NCI-H524 treated with DMSO at 0.1 percent for 48 hours (cell line): ENCODE data around the gene TMEM167B.
A peak's percentile ranks its signal among the peaks of the same experiment; 100 is the strongest.
"Not testable (repeated sequence)": the region's sequence is repeated elsewhere in the genome, so short reads cannot be mapped to it uniquely, and the experiment has no call there.

ENCODE experiments used
- DNase-seq: peaks from one replicate; lab custom pipeline; 2025; lab: John Stamatoyannopoulos, UW

The TMEM167B gene

DNA sequence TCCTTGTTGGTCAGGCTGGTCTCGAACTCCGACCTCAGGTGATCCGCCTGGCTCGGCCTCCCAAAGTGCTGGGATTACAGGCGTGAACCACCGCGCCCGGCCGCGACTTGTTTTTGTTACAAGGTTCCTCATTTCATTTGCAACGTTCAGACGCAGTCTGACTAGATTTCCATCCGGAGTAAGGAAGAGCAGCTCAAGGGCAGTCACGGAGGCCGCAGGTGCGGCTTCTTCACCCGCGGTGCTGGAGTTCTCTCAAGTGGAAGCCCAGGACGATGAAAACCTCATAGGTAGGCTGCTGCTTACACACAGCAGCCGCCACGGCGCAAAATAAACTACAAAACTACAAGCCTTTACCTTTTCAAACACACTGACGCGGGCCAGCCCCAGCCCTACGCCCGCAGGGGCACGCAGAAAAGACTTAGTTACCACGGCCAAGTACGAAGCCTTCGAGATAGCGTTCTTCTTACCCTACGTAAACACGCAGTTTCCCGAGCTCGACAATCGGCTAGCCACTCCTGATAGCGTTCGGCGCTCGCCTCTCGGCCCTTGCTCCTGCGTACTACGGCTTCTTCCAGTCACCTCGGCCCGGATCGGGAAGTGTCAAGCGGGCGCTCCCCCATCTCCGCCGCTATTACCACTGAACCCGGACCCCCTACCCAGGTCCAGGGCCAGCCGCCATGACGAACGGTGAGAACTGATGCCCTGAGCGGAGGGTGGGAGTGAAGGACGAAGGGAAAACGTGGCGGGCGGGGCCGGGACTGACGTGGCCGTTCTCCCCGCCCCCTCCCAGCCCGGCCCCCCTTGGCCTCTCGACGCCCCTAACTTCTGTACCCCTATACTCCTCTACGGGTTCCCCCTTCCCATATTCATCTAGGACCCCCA is at the start of gene TMEM167B:
Gene TMEM167B (plus strand): TSS at position 569 of the 882 bp plus-strand sequence. CDS start 109 bp downstream, at position 678.
- DNase-seq, result peak; percentile 47

DNA sequence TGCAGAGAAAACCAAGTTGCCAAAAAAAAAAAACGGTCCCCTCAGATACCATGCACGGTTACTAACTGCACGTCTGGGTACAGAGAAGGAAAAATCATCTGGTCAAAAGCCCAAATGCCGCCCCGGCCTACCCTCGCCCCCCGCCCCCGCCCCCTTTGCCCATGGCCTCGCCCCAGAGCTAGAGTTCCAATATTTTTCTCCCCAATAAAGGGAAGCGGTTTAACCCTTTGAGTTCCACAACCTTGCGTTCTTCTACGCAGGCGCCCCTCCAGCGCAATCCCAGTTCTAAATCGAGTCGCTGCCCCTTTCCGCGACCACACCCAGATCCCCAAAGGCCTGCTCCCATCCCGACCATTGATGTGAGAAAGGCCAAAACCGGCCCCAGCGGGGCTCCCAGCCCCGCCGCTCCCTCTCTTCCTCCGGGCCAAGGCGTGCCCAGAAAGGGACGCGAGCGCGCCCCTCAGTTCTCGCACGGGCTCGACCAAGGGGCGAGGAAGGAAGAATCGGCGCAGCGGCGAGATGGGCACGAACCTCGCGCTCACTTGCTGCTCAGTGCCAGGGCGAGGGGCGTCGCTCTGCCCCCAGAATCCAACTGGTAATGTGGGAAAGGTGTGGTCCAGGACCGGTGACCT is 49.5 kb upstream of the TMEM167B start:
- DNase-seq, result no peak

DNA sequence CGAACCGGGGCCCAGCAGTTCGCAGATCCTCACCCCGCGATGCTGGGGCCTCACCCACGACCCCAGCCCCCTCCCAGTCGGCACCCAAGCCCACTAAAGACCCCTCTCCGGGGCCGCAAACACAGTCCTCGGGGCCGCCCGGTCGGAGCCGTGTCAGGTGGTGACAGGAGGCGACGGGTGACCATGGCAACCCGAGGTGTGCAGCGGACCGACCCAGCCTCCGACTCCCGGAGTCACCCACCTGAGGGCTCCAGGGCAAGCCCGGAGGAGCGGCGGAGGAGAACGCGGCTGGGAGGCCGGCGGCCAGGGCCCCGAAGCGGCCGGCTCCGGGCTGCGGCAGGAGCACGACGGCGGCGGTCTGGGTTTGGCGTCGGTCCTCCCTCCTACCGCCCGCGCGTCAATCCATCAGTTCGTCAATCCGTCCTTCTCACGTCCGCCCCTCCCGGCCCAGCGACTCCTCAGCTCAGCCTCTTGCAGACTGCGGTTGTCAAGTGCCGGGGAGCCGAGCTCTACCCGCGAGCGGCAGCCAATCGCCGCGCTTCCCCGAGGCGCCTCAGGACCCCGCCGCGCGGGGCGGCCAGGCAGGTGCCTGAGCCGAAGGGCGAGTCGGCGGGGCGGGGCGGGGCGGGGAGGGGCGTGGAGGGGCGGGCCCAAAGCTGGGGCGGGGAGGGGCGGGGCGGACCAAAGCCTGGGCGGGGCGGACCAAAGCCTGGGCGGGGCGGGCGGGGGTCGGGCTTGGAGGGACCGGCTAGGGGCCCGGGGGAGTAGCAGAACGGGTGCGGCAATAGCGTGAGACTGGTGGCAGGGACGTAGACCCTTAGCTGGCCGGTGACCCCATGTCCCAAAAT is 48.7 kb upstream of the TMEM167B start, which contains the start of gene WDR47:
Gene WDR47 (minus strand): TSS at position 482 of the 848 bp plus-strand sequence. CDS start 18,590 bp downstream, outside the sequence.
- DNase-seq, result peak; percentile 65

DNA sequence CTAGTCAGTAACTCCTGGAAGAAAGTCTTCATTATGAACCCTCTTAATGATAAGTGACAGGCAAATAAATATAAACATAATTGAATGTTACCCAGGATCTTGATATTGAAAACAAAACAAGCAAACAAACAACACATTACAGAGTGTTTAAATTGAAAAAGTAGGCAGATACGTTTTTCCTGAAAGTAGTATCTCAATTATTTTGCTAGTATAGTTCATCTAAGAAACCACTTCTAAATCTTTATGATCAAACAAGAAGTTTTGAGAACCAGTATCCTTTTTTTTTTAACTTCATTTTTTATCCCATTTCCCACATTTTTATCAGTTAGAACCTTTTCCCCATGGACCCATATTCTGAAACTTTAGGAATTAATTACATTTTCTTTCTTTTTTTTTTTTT is 45.0 kb upstream of the TMEM167B start:
- DNase-seq, result no peak

DNA sequence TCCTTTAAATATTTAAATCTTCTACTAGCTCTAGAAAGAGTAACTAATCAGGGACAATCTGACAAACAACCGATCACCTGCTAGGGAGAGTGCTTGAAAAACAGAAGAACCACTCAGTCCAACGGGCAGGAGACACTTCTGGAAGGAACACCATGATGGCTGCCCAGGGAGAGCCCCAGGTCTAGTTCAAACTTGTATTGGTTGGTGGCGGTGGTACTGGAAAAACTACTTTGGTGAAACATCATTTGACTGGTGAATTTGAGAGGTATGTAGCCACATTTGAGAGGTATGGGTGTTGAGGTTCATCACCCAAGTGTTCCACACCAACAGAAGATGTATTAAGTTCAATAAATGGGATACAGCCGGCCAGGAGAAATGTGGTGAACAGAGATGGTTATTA is 43.9 kb upstream of the TMEM167B start:
- no peak for DNase-seq

DNA sequence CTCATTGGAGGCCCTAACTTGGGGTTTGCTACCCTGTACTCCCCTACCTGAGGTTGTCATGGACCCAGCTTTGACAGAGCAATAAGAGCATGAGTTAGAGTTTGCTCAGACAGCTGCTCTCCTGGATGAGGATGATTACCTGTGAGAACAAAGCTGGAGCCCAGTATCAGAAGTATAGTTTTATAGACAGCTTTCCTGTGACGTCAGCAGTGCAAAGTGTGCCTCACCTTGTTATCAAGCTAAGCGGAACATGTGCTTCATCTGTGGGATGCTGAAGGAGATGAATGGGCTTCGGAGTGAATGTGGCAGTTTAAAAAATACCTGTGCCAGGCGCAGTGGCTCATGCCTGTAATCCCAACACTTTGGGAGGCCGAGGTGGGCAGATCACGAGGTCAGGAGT is 43.2 kb upstream of the TMEM167B start:
- DNase-seq, result no peak

DNA sequence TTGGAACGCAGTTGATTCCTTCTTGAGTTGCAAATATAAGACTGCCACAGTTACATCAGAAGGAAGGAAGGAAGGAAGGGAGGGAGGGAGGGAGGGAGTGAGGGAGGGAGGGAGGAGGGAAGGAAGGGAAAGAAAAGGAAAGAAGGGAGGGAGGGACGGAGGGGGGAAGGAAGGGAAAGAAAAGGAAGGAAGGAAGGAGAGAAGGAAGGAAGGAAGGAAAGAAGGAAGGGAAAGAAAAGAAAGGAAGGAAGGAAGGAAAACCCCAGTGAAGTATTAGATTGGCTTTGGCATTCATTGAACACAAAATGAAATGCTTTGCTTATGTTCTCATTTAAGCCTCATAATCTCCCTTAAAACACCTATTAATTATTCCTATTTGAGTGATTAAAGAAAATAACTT is 42.2 kb upstream of the TMEM167B start:
- DNase-seq, result no peak

DNA sequence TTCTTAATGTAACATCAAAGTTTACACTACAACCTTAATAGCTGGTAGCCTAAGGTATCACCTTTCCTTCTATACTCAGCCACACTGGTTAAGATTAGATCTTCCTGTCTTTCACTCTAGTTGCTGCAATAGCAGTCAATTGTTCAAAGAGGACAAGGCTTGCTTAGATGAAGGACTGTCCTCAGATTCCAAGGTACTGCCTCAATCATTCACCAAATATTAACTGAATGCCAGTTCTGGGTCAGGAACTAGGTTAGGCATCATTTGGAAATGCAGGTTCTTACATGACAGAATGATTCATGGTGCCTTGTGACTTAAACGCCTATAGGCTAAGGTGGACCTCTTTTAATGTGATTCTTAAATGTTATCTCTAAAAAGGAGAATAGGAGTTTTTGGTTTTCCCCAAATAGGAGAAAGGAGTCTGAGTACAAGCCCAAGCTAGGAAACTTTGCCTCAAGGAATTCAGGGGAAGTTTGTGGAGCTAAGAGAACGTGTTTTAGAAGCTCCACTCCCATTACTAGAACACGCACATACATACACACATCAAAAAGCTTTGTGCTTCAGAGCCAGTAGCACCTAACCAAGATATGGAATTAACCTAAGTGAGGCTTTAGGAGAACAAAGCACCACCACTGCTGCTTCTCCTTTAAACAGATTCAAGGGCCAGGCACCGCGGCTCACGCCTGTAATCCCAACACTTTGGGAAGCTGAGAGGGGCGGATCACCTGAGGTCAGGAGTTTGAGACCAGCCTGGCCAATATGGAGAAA is 40.2 kb upstream of the TMEM167B start:
- no peak for DNase-seq

DNA sequence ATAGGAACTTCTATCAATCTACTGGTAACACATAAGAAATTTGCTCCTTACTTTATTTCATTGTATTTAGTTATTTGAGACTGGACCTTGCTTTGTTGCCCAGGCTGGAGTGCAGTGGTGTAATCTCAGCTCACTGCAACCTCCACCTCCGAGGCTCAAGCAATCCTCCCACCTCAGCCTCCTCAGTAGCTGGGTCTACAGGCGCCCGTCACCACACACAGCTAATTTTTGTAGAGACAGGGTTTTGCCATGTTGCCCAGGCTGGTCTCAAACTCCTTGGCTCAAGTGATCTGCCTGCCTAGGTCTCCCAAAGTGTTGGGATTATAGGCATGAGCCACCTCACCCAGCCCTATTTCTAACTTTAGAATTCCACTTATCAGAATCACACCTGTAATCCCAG is 38.4 kb upstream of the TMEM167B start:
- DNase-seq, result not testable (repeated sequence)

DNA sequence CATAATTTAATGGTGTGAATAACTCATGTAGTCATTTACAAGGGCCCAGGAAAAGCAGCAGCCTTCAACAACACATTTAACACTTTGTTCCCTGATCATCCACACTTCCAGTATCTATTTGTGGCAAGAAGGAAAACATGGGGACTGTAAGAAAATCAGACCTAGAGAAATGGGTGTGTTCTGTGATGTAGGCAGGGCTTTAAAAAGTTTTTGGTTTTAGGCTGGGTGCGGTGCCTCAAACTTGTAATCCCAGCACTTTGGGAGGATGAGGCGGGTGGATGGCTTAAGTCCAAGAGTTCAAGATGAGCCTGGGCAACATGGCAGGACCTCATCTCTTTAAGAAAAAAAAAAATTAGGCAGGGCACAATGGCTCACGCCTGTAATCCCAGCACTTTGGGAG is 34.5 kb upstream of the TMEM167B start:
- no peak for DNase-seq

DNA sequence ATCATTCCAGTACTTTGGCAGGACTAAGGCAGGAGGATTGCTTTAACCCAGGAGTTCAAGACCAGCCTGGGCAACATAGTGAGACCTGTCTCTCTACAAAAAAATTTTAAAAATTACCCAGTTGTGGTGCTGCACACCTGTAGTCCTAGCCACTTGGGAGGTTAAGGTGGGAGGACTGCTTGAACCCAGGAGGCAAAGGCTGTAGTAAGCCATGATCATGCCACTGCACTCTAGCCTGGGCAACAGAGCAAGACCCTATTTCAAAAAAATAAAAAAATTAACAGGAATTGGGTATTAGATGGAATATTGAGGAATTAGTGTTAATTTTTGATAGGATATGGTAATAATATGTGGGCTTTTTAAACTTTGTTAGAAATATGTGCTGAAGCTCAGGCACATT is 31.5 kb upstream of the TMEM167B start:
- no peak for DNase-seq

DNA sequence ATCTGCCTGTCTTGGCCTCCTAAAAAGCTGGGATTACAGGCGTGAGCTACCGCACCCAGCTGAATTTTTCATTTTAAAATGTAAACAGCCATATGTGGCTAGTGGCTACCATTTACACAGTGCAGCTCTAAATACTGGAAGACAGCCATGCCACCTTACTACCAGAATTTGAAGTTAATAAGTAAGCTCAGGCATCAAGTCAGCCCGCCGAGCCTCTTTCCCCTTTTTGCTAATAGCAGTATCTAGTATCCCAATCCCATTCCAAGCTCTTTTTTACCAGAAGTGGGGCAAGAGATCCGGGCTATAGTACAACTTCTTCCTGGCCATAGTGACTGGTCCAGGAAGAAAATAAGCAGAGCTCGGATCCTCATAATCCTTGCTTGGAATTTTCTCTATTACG is 29.9 kb upstream of the TMEM167B start:
- DNase-seq, result no peak

DNA sequence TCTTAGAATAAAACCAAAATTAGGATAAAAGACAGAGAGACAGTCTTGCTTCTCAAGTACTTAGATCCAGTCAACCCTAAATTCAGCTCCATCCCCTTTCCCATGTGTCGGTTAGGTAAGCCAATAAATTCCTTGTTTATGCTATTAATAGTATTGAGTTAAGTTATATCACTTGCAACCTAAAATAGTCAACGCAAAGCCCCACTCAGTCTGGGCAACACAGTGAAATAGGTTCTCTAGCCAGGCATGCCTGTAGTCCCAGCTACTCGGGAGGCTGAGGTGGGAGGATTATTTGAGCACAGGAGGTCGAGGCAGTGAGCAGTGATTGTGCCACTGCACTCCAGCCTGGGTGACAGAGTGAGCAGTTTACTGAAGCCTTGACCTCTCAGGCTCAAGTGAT is 29.4 kb upstream of the TMEM167B start:
- no peak for DNase-seq

DNA sequence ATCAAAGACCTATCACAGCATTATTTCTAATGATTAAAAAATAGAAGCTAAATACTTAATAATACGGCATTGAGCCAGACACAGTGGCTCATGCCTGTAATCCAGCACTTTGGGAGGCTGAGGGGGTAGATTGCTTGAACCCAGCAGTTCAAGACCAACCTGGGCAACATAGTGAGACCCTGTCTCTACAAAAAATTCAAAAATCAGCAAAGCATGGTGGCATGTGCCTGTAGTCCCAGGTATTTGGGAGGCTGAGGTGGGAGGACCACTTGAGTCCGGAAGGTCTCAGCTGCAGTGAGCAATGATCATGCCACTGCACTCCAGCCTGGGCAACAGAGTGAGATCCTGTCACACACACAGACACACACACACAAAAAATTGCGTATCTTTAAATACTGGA is 25.4 kb upstream of the TMEM167B start:
- no peak for DNase-seq

DNA sequence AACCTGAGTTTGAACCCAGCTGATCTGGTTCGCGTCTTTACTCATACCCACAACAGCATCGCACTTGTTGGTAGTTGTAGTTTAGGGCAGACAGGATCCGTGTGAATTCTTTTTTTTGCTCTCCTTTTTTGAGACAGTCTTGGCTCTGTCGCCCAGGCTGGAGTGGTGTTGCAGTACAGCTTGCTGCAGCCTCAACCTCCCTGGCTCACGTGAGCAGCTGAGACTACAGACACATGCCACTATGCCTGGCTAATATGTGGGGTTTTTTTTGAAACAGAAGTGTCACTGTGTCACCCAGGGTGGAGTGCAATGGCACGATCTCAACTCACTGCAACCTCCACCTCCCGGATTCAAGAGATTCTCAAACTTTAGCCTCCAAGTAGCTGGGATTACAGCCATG is 22.7 kb upstream of the TMEM167B start:
- DNase-seq, result no peak

DNA sequence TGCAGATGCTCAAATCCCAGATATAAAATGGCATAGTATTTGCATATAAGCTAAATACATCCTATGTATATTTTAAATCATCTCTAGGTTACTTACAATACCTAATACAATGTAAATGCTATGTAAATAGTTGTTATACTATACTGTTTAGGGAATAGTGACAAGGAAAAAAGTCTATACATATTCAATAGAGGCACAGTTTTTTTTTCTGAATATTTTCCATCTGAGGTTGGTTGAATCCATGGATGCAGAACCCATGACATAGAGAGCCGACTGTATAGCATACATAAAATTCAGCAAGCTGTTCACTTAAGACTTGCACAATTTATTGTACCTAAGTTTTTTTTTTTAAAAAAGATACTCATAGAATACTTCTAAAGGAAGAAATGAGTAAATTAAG is 21.3 kb upstream of the TMEM167B start:
- DNase-seq, result no peak

DNA sequence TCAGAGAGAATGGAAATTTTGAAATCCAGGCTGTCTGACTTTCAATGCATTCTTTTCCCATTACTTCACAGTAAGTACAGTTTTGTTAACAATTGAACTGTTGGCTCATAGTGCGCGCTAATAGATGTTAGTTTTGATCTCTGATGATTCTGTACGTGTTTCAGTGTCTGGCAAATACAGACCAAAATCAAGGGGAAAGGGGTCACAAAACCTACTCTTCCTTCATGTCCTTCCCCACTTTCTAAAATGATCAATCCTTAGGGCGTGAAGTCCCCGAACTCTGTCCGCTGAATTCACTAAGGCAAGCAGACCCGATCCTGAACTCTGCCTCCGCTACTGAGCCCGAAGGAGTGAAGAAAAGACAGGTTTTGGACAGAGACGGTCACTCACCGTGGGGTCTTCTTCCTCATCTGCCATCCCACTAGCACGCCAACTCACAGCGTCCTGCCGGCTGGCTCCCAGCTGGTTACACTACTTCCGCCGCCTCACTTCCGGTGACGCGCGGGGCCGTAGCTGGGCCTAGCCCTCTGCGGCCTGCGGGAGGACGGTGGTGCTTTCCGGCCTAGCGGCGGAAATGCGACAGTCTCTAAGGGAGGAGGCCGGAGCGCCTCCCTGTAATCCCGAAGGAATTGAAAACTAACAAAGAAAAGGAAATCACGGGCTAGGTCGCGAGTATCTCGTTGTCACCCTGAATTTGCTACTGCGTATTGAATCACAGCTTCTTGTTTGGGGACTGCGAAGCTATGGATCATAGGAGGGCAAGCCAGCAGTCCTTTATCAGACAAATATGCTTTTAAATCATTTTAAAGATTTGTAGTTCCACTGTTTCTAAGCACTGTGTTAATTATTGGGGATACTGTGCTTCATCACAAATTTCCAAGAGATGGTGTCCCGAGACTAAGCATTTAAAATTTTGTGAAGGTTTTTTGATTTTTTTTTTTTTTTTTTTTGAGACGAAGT is 14.8 kb upstream of the TMEM167B start, which contains the start of gene TAF13:
Gene TAF13 (minus strand): TSS at position 473 of the 960 bp plus-strand sequence. CDS start 56 bp downstream, at position 417.
- peak; percentile 60 for DNase-seq

DNA sequence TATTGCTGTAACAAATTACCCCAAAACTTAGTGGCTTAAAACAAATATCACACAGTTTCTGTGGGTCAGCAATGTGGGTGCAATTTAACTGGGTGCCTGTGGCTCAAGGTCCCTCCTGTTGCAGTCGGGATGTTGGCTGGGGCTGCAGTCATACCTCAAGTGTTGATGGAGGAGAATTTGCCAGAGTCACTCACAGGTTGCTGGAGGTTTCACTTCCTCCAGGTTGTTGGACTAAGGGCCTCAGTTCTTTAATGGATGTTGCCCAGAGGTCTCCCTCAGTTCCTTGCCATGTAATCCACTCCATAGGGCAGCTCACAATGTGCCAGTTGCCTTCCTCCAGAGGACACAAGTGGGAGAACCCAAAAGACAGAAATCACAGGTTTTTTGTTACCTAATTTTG is 12.2 kb upstream of the TMEM167B start:
- no peak for DNase-seq

DNA sequence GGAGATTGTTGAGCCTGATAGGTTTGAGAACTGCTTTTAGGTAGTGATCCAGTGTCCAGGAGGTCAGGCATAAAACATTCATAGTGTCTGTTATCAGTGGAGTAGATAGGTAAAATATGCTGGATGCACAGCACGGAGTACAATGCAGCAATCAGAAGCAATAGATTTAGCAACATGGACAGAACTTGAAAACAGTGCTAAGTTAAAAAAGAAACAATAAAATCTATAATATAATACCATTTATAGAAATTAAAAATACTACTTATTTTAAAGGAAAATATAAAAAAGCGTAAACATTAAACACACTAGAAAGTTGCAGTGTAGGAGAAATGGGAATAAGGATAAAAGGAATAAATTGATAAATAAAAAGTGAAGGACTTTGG is 11.3 kb upstream of the TMEM167B start:
- DNase-seq, result no peak

DNA sequence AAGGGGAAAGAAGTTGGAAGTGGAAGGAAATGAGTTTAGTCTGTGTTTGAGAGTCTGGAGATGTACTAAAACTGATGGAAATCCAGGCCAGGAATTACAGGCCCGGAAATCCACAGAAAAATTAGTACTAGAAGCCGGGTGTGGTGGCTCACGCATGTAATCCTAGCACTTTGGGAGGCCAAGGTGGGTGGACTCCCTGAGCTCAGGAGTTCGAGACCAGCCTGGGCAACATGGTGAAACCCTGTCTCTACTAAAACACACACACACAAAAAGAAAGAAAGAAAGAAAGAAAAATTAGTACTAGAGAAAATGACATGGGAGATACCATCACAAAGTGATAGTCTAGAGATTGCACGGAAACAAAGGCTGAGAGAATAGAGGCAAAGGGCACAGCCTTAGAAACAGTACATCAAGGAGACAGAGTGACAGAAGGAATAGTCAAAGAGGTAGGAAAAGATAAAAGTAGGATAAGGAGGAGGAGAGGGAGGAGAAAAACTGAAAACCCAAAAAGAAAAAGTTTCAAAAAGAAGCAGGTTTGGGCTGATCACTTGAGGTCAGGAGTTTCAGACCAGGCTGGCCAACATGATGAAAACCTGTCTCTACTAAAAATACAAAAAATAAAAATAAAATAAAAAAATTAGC is 10.0 kb upstream of the TMEM167B start:
- DNase-seq, result no peak
